GM13977 (cell line): ENCODE data around the gene TRIM31.

Experiments used
- DNase-seq: peaks from one replicate; pipeline ENCODE4 v3.0.0; 2012; ENCODE audit warnings: low spot score
- CTCF ChIP-seq: IDR thresholded peaks from 2 replicates; pipeline ENCODE4 v1.5.1; 2012; ENCODE audit warnings: mild to moderate bottlenecking, control low read depth; ENCODE audit not compliant: insufficient read depth; ENCODE audit errors: extremely low read depth, missing control alignments
- in situ Hi-C: fragments of 300-500 bp; cut with MboI; formaldehyde crosslinking; loops from one replicate; pipeline ENCODE4 v1.12.0; 2022; ENCODE audit warnings: low sequenced_read_pairs, low pct_unique_long_range_greater_than_20kb, mixed read lengths, inconsistent platforms; ENCODE audit not compliant: unreplicated experiment

The TRIM31 gene

DNA sequence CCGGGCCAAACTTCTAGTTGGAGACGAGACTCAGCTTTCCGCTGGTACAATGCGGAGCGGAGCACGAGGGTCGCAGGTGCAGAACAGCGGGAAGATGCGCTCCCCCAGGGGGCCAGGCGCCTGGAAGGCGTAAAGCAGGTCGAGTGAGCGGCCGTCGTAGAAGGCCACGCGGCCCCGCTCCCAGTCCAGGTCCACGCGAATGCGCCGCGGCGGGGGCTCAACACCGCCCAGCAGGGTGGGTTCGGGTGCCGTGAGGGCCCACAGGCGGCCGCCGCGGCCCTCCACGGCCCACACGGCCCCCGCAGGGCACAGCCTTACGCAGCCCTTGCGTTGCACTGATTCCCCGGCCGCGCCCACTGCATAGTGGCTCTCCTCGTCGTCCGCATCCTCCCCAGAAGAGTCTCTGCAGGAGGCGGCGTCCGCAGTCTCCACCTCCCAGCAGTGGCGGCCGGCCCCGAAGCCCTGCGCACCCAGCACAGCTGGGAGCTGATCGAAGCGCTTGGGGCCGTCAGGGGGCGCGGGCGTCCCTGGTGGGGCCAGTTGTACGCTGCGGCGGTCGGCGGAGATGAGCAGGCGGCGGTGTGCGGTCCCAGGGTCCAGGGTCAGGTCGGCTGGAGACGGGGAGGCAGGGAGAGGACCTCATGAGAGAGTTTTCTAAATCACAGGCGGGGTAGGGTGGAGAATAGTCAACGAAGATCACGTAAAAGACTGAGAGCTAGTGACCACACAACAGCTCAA is 41.6 kb downstream of the TRIM31 start:
- DNase-seq = no peak
- no peak for TF ChIP-seq CTCF
- in situ Hi-C loops = no loop called here

- no peak for TF ChIP-seq CTCF
- in situ Hi-C loops = no loop called here
- no peak for DNase-seq
These were observed 45.3 kb downstream of the TRIM31 start for GRCh38 chr6:30067460-30068139.

DNA sequence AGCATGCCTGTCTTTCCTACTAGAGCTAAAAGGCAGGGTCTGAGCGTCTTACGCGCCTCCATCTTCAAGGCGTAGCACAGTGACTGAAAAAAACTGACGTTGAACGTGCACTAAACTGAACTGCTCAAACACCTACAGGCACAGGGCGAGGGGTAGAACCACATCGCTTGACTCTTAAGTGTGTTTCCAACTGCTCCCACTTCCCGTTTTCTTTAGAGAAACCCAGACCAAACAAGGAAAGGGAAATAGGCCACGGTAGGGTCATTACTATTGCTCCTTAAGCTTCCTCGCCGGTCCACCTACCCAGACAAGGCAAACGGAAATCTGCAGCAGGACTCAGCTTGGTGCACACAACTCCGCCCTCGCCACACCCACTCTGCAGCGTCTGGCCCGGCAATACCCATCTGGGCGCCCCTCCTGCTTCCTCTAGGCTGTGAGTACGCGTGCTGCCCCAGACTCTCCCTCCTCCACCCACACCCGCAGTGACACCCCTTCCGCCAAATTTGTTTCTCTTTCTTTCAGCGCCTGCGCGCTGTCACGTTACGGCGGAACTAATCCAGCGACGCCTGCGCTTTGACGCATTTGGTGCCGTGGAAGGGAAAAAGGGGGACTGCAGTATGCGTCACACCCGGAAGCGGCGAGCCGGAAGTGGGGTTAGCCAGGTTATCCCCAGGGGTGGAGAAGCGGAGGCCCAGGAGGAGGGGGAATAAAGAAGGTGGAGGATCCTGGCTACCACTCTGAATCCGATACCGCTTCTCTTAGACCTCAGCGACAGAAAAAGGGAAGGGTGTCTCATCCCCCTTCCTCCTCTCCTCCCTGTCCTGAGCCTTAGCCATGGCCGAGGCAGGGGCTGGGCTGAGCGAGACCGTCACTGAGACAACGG is 46.1 kb downstream of the TRIM31 start, which contains the start of gene PPP1R11:
Gene PPP1R11 (plus strand): TSS at position 622 of the 883 bp plus-strand sequence. CDS start 213 bp downstream, at position 835.
- peak; percentile 95 for DNase-seq
- in situ Hi-C loops = no loop called here
- TF ChIP-seq CTCF = no peak

DNA sequence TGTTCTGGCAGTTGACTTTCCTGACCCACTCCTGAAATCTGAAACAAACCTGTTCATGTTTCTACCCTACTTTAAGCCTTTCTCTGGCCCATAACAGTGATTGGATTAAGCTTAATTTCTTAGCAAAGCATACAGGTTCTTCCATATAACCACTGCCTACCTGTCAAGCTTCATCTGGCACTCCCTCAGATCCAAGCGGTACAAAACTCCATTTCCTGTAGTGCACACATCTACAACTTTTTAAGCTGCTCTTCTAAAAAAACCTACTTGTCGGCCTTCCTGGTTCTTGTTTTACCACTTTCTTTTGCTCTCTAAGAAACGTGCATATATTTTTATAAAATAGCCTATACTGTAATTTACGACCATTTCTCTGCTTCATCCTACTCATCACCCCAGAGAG is 46.8 kb downstream of the TRIM31 start:
- DNase-seq = no peak
- no peak for TF ChIP-seq CTCF

DNA sequence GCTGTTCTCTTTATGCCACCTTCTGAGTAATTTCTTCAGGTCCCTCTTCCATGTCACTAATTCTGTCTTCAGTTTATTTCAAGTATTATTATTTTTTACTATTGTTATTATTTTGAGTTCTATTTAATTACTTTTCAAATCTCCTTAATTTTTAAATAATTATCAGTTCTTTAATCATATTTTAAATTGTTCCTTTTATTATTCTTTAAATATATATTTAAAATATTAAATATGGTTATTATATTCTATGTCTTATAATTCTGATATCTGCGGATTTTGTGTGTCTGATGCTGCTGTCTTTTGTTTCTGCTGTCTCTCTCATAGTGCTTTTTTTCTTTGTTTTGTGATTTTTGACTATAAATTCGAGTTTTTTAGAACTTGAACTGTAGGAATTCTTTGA is 49.6 kb downstream of the TRIM31 start:
- in situ Hi-C loops = no loop called here
- no peak for TF ChIP-seq CTCF
- no peak for DNase-seq

More for the DNA sequence above, 46.8 kb downstream of the TRIM31 start:
- in situ Hi-C loops = no loop called here

- in situ Hi-C loops = no loop called here
- no peak for DNase-seq
- TF ChIP-seq CTCF = no peak
These were observed 50.3 kb downstream of the TRIM31 start for GRCh38 chr6:30062471-30063178.
